Adrenal gland (tissue), 5 donors: ENCODE data around the gene GRIN1.

Experiments
- CTCF ChIP-seq, 6 experiments: fragments of 450-650 bp in 4 of 6; fragments of 200-600 bp in 2 of 6; sonication (generic) in 1 of 6; IDR thresholded peaks; 1 replicate in 5 of 6; 2 replicates in 1 of 6; pipeline versions ENCODE4 v1.5.1 to v1.8.0; 2016 to 2021; ENCODE audit warnings: antibody characterized with exemption in 6 of 6, mild to moderate bottlenecking in 2 of 6, moderate library complexity in 1 of 6
- POLR2A ChIP-seq, 2 donors: fragments of 450-650 bp; IDR thresholded peaks; one replicate each; pipeline ENCODE4 v1.6.1; 2017; ENCODE audit warnings: antibody characterized with exemption in 2 of 2, mild to moderate bottlenecking in 2 of 2, moderate library complexity in 1 of 2
- donor health status: DM: no; HTN: no; CAD: no.

- TF ChIP-seq CTCF (IDR thresholded peaks at IDR 0.05) (no peak), POLR2A (IDR thresholded peaks at IDR 0.05) (no peak)
Measured at GRCh38 chr9:137181680-137182079, 42.7 kb downstream of the GRIN1 start.
